ENCODE results near the gene RASGRF1.

GRCh38 chr15:79133309-79133708 lies 42.7 kb upstream of the RASGRF1 start:
- TF ChIP-seq CTCF (conservative IDR thresholded peaks at IDR 0.05; ENCODE audit: low read length): no peak
- no peak for TF ChIP-seq EZH2phosphoT487 (IDR thresholded peaks at IDR 0.05; ENCODE audit: borderline replicate concordance, low read depth, low read length)

Data from OCI-LY7 (cell line).